ENCODE results near the gene RYR2. TPM values are rescaled to one million over a fixed set of nuclear protein-coding genes. Genes with fewer than 3 reads are reported as not detected.

The RYR2 gene
- total RNA-seq, 1 donor from 2014 or later, result 0.19 TPM

DNA sequence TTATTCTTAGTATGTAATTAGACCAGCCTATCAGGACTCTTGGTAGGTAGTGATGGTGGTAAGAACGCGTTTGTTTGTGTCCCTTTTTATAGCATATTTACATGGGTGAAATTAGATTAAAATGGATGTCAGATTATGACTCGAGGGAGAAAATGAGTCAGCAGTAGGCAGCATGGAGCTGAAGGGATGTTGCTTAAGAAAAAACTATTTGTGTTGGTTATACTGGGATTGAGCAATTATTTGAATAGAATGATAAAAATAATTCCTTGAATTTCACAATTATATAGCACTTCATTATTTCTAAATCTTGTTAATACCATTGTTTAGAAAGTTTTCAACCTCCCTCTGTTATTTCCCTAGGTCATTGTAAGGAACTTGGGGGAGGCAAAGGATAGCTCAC lies 348.8 kb downstream of the RYR2 start:
- TF ChIP-seq, protein P1, sequence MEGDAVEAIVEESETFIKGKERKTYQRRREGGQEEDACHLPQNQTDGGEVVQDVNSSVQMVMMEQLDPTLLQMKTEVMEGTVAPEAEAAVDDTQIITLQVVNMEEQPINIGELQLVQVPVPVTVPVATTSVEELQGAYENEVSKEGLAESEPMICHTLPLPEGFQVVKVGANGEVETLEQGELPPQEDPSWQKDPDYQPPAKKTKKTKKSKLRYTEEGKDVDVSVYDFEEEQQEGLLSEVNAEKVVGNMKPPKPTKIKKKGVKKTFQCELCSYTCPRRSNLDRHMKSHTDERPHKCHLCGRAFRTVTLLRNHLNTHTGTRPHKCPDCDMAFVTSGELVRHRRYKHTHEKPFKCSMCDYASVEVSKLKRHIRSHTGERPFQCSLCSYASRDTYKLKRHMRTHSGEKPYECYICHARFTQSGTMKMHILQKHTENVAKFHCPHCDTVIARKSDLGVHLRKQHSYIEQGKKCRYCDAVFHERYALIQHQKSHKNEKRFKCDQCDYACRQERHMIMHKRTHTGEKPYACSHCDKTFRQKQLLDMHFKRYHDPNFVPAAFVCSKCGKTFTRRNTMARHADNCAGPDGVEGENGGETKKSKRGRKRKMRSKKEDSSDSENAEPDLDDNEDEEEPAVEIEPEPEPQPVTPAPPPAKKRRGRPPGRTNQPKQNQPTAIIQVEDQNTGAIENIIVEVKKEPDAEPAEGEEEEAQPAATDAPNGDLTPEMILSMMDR (IDR thresholded peaks at IDR 0.05; ENCODE audit: unreplicated experiment), result no peak
- H3K4me1 Mint-ChIP-seq (ENCODE audit: low read depth), result no peaks in the 10 kb centered on the region
- no peaks in the 10 kb centered on the region for H3K9me3 Mint-ChIP-seq (ENCODE audit: low read depth)
- DNase-seq (ENCODE audit: low spot score, unreplicated experiment), result no peak
- H3K27me3 Mint-ChIP-seq, result peaks cover 10% of the 10 kb centered on the region
- H3K4me3 Mint-ChIP-seq (ENCODE audit: low read depth), result no peak overlapping the region
- no peak overlapping the region for H3K27ac Mint-ChIP-seq
- no peaks in the 10 kb centered on the region for H3K36me3 Mint-ChIP-seq (ENCODE audit: insufficient read depth)

GRCh38 chr1:237393632-237394031 lies 351.6 kb downstream of the RYR2 start:
- Mint-ChIP-seq H3K4me3 (ENCODE audit: low read depth) (no peak overlapping the region), H3K9me3 (ENCODE audit: low read depth) (peaks cover 6% of the 10 kb centered on the region), H3K4me1 (ENCODE audit: low read depth) (no peaks in the 10 kb centered on the region), H3K27me3 (peaks cover 10% of the 10 kb centered on the region), H3K27ac (no peak overlapping the region), H3K36me3 (ENCODE audit: insufficient read depth) (no peaks in the 10 kb centered on the region)
- DNase-seq (ENCODE audit: low spot score, unreplicated experiment), result no peak
- TF ChIP-seq, protein P1 (IDR thresholded peaks at IDR 0.05; ENCODE audit: unreplicated experiment), result no peak

- no peak overlapping the region for H3K27ac Mint-ChIP-seq
- H3K4me3 Mint-ChIP-seq (ENCODE audit: low read depth), result no peak overlapping the region
- no peak for DNase-seq (ENCODE audit: low spot score, unreplicated experiment)
- H3K4me1 Mint-ChIP-seq (ENCODE audit: low read depth), result no peaks in the 10 kb centered on the region
- peaks cover 9% of the 10 kb centered on the region for H3K9me3 Mint-ChIP-seq (ENCODE audit: low read depth)
- H3K36me3 Mint-ChIP-seq (ENCODE audit: insufficient read depth), result no peaks in the 10 kb centered on the region
- H3K27me3 Mint-ChIP-seq, result peaks cover 6% of the 10 kb centered on the region
- TF ChIP-seq, protein P1 (IDR thresholded peaks at IDR 0.05; ENCODE audit: unreplicated experiment), result no peak
These were observed 352.3 kb downstream of the RYR2 start for GRCh38 chr1:237394281-237394680.

DNA sequence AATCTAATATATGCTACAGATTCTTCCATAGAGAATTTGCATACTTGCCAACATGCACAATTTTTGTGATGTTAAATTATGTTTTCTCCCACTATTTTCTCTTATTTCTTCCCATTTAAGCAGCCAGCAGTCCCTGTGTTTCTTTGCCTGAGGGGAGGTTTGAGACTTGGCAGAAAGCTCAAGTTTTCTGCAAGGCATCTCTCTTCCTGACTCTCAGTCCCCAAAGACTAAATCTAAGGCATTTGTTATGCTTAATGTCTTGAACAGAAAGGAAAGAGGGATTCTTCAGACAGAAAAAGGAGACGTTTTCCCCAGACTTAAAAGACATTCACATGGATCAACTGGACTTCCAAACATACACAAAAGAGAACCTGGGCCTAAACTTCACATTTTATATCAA lies 354.4 kb downstream of the RYR2 start:
- Mint-ChIP-seq H3K27ac (no peak overlapping the region), H3K4me3 (ENCODE audit: low read depth) (no peak overlapping the region), H3K36me3 (ENCODE audit: insufficient read depth) (no peaks in the 10 kb centered on the region), H3K27me3 (no peaks in the 10 kb centered on the region), H3K9me3 (ENCODE audit: low read depth) (peaks cover 22% of the 10 kb centered on the region), H3K4me1 (ENCODE audit: low read depth) (no peaks in the 10 kb centered on the region)
- DNase-seq (ENCODE audit: low spot score, unreplicated experiment), result no peak
- TF ChIP-seq, protein P1 (IDR thresholded peaks at IDR 0.05; ENCODE audit: unreplicated experiment), result no peak

DNA sequence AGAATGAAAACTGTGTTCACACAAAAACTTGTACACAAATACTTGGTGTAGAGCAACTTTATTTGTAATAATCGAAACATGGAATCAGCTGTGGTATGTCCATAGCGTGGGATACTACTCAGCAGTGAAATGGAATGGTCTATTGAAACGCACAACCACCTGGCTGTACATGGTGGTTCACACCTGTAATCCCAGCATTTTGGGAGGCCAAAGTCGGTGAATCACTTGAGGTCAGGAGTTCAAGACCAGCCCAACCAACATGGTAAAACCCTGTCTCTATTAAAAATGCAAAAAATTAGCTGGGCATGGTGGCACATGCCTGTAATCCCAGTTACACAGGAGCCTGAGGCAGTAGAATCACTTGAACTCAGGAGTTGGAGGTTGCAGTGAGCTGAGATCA lies 356.8 kb downstream of the RYR2 start:
- Mint-ChIP-seq H3K27me3 (no peaks in the 10 kb centered on the region), H3K4me3 (ENCODE audit: low read depth) (no peak overlapping the region), H3K27ac (no peak overlapping the region), H3K4me1 (ENCODE audit: low read depth) (no peaks in the 10 kb centered on the region), H3K9me3 (ENCODE audit: low read depth) (peaks cover 26% of the 10 kb centered on the region), H3K36me3 (ENCODE audit: insufficient read depth) (no peaks in the 10 kb centered on the region)
- TF ChIP-seq, protein P1 (IDR thresholded peaks at IDR 0.05; ENCODE audit: unreplicated experiment), result no peak
- no peak for DNase-seq (ENCODE audit: low spot score, unreplicated experiment)

All from progenitor cell of endocrine pancreas (in vitro differentiated cells).